D721Med (cell line): ENCODE measurements around the gene TRIM21.

ENCODE experiments used
- DNase-seq: peaks from one replicate; pipeline ENCODE4 v3.0.0; 2011; ENCODE audit warnings: low spot score; ENCODE audit not compliant: insufficient read length
- FAIRE-seq: peaks from 2 replicates; lab custom pipeline; 2011; peaks lifted over from hg19 to GRCh38; lab: Jason Lieb, UNC
- CTCF ChIP-seq: IDR thresholded peaks from 2 replicates; pipeline ENCODE4 v1.5.1; 2012; ENCODE audit warnings: mild to moderate bottlenecking, control low read depth; ENCODE audit not compliant: insufficient read depth; ENCODE audit errors: missing control alignments

The TRIM21 gene

DNA sequence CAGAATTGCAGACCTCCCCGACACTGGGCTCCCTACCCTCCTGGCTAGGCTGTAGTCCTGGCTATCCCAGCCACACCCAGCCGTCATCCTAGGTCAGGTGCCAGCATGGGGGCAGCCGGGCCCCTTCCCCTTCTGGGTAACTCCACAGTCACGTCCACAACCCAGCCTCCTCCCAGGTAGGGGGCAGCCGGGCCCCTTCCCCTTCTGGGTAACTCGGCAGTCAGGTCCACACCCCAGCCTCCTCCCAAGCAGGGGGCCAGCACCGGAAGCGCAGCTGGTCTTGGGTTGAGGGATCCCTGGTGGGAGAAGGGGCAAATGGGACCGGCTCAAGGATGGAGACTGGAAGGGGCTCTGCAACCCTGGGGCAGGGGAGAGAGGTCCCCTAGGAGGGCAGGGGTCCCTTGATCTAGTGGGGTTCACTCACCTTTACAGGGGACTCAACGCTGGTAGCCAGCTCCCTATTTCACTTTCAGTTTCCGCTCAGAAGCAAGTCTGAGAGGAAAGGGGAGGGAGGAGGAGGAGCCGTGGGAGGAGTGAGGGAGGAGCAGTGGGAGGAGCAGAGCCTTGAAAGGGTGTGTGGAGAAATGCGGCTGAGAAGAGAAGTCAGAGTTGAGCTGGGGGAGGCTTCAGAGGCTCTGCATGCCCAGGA lies at the start of gene TRIM21:
TSS of gene TRIM21 (minus strand) at position 494 of the 649 bp plus-strand sequence. CDS start 3,293 bp downstream, outside the sequence.
- FAIRE-seq, result no peak
- DNase-seq, result no peak
- TF ChIP-seq CTCF, result no peak

DNA sequence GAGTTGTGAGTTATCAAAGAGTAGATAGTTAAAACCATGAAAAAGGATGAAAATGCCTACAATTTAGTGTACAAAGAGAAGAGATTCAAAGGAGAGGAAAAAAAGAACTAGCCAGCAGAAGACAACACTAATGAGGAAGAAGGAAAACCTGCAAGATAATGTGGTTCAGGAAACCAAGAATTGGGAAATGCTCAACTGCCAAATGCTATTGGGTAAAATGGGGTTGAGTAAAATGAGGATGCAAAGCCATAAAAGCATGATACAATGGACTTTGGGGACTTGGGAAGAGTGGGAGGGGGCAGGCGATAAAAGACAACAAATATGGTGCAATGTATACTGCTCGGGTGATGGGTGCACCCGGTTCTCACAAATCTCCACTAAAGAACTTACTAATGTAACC lies 48.0 kb upstream of the TRIM21 start:
- FAIRE-seq (no peak), DNase-seq (no peak)
- TF ChIP-seq CTCF, result no peak

- no peak for DNase-seq
- no peak for TF ChIP-seq CTCF
- no peak for FAIRE-seq
Measured at GRCh38 chr11:4436411-4436810, 42.9 kb upstream of the TRIM21 start.

- no peak for TF ChIP-seq CTCF
- no peak for FAIRE-seq
Measured at GRCh38 chr11:4433856-4434255, 40.4 kb upstream of the TRIM21 start.

DNA sequence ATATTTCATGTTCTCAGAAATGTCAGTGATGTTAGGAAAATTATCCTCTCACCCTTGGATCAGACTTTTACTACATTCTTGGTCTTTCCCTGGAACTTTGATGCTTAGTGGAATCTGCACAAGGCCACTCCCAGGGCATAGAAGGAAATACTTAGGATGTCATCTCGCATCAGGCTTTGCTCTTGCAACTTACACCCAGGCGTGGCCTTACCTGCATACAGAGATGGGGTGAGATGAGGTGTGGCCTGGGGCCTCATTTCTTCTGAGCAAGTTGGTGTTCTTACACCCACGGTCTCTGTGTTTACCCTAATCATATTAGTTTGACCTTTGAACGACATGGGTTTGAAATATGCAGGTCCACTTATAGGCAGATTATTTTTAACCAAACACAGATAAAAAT lies 36.5 kb upstream of the TRIM21 start:
- no peak for TF ChIP-seq CTCF
- FAIRE-seq (no peak), DNase-seq (no peak)

More at GRCh38 chr11:4433856-4434255, 40.4 kb upstream of the TRIM21 start:
- no peak for DNase-seq

DNA sequence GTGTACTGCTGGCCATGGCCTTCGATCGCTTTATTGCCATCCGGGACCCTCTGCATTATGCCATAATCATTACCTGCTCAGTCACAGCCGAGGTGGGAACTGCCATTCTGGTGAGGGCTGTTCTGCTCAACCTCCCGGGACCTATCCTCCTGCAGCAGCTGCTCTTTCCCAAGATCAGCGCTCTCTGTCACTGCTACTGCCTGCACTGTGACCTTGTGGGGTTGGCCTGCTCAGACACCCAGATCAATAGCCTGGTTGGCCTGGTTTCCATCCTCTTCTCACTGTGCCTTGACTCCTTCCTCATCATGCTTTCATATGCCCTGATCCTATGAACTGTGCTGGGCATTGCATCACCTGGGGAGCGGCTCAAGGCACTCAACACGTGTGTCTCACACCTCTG lies 24.9 kb upstream of the TRIM21 start:
- DNase-seq (no peak), FAIRE-seq (no peak)
- TF ChIP-seq CTCF, result no peak

GRCh38 chr11:4416816-4417215 lies 23.3 kb upstream of the TRIM21 start:
- no peak for FAIRE-seq
- no peak for DNase-seq
- TF ChIP-seq CTCF, result no peak
